RPMI7951 (cell line): Measurements from ENCODE around the gene ITPKB. TPM values are rescaled to one million over a fixed set of nuclear protein-coding genes. Genes with fewer than 3 reads are reported as not detected.
"Not testable (repeated sequence)": the region's sequence is repeated elsewhere in the genome, so short reads cannot be mapped to it uniquely, and the experiment has no call there.

Source experiments
- DNase-seq: peaks from one replicate; pipeline ENCODE4 v3.0.0-alpha.2; 2012; ENCODE audit warnings: low read depth
- total RNA-seq: library from RNA; depleted of rRNA; stranded (reverse); fragments of >200 nt; shearing (Covaris generic); gene quantifications from 2 replicates; pipeline ENCODE4 v1.2.3, GENCODE V29; 2014; rRNA removed

ITPKB gene
- total RNA-seq: 2.5 and 3.8 TPM in 2 replicates

- DNase-seq: peak; percentile 77
Observed at GRCh38 chr1:226738995-226739695, at the start of gene ITPKB. Gene ITPKB (minus strand): TSS chr1:226739282. CDS start chr1:226737458, 1,824 bp downstream.

DNA sequence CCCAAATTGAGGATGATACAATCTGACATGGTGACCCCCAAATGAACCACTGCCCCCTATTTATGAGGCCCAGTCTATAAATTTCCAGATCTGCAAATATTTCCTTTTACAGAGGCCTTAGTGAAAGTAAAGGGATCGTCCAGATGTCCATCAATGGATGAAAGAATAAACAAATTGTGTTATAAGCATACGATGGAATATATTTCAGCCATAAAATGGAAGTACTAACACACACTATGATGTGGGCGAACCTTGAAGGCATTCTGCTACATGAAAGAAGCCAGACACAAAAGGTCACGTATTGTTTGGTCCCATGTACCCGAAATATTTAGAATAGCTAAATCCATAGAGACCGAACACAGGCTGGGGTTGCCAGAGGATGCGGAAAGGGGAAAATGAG, 48.6 kb upstream of the ITPKB start:
- DNase-seq: no peak

GRCh38 chr1:226787071-226787470, 48.0 kb upstream of the ITPKB start:
- DNase-seq: peak; percentile 25

GRCh38 chr1:226786550-226786949, 47.5 kb upstream of the ITPKB start:
- DNase-seq: no peak

GRCh38 chr1:226785805-226786204, 46.7 kb upstream of the ITPKB start:
- no peak for DNase-seq

DNA sequence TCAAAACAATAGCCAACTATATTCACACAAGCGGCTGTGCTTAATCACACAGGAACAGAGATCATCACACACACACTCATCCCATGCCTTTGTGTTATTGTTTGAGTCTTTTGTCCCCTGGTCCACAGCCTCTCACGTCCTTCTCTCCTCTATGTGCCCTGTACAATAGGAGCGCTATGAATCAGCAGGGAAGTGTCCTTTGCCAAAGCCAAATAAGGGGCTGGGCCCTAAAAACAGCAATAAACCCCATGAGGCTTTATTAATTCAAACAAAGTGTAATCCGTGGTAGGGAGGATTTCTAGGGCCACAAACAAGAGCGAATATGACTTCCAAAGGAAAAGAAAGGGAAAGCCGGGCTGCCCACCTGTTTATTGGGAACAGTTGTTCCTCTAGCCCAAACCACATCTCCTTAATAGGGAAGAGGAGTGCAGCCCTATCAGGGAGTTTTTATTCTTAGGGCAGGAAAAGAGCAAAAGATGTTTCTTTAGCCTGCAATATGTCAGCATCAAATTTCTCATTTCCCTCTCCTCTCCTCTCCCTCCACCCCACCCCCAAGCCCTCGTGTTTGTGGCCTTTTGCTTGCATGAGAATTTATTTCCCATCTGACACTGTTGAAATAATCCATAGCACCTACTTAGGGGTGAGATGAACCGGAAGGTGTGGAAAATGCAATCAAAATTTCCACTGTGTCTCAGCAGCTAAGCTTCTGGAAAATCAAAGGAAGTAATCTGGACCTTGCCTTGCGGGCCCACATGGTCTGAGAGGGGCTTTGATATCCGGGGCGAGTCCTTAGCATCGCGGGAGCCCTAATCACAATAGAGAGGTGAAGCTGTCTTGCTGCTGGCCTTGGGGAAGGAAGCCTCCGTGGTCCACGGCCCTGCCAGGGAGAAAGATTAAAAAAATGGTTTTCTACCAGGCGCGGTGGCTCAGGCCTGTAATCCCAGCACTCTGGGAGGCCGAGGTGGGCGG, 45.3 kb upstream of the ITPKB start:
- peak; percentile 61 for DNase-seq

DNA sequence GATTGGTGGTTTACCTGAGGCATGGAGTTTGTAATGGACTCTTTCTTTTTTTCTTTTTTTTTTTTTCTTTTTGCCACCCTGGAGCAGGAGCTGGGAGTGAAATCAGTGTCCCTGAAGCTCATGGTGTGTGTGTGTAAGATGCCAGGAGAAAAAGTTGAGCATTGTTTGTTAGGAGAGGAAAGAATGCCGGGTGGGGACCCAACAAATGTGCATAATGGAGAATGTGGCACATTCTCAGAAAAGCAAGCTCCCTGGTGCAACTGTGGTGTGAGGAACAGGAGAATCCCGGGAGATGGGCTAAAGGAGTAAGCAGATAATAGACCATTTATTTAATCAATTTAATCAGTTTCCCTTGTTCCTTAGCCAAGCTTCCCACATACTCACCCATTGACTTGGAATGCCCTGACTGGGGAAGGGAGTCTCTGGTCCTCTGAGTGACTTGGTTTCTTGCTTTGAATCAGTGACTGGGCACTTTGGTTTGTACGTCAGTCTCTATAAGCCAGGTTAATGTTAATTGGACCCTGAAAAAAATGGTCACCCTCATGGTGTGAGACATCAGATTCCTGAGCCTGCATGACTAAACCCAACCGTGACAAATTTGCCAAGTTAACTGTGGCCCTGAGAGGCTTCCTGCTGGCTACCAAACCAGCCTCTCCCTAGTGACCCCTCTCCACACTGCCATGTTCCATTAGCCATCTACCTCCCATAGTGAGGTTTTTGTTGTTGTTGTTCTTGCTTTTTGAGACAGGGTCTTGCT, 43.9 kb upstream of the ITPKB start:
- peak; percentile 83 for DNase-seq

DNA sequence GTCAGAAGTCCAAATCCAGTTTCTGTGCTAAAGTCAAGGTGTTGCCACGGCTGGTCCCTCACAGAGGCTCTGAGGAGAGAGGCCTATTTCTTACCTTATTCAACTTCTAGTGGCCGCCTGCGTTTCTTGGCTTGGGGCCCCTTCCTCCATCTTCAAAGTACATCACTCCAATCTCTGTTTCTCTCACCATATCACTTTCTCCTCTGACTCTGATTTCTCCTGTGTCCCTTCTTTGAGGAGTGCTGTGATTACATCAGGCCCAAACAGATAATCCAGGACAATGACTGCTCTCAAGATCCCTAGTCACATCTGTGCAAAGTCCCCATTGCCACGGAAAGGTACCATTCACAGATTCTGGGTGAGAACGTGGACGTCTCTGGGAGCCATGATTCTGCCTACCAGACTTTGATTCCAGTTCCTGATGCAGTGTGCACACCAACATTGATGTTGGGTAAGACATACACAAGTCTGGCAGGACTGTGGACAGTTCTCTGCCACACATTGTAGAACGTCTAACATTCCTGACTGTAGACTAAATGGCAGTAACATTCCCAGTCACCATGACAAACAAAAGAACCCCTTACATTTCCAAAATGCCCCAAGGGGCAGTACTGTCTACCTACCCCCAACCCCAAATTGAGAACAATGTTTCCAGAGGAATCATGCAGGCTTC, 43.0 kb upstream of the ITPKB start:
- peak; percentile 14 for DNase-seq

DNA sequence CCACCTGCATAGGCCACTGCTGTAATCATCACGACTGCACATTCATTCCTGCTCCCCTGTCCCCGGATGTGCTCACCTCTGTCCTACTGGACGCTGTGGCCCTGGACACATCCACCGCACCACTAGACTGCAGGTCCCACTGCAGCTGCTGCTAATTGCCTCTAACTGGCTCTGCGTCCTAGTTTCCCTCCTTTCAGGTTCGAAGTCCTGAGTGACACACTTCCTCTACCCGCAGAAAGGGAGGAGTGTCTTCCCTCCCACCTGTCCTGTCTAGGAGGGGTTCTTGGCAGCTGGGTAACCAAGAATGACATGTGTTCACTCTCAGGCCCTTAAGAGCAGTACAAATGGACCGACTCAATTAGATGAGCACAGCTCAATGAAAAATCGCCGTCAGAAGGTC, 40.5 kb upstream of the ITPKB start:
- DNase-seq: no peak

GRCh38 chr1:226778657-226779058, 39.6 kb upstream of the ITPKB start:
- peak; percentile 97 for DNase-seq

- DNase-seq: no peak
Observed at GRCh38 chr1:226776975-226777374, 37.9 kb upstream of the ITPKB start.

GRCh38 chr1:226776066-226776465, 37.0 kb upstream of the ITPKB start:
- DNase-seq: no peak

- DNase-seq: no peak
Observed at GRCh38 chr1:226772446-226773139, 33.5 kb upstream of the ITPKB start.

DNA sequence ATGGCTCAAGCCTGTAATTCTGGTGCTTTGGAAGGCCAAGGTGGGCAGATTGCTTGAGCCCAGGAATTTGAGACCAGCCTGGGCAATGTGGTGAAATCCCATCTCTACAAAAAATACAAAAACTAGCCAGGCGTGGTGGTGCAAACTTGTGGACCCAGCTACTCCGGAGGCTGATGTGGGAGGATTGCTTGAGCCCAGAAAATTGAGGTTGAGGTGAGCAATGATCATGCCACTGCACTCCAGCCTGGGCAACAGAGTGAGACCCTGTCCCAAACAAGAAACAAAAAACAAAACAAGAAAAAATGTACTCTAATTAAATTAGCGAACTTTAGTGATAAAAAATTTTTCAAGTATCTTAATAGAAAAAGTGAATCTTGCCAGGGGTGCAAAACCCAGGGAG, 28.1 kb upstream of the ITPKB start:
- not testable (repeated sequence) for DNase-seq

GRCh38 chr1:226766565-226766964, 27.5 kb upstream of the ITPKB start:
- no peak for DNase-seq

- no peak for DNase-seq
Observed at GRCh38 chr1:226764533-226764932, 25.5 kb upstream of the ITPKB start.

GRCh38 chr1:226763905-226764264, 24.8 kb upstream of the ITPKB start:
- peak; percentile 95 for DNase-seq

DNA sequence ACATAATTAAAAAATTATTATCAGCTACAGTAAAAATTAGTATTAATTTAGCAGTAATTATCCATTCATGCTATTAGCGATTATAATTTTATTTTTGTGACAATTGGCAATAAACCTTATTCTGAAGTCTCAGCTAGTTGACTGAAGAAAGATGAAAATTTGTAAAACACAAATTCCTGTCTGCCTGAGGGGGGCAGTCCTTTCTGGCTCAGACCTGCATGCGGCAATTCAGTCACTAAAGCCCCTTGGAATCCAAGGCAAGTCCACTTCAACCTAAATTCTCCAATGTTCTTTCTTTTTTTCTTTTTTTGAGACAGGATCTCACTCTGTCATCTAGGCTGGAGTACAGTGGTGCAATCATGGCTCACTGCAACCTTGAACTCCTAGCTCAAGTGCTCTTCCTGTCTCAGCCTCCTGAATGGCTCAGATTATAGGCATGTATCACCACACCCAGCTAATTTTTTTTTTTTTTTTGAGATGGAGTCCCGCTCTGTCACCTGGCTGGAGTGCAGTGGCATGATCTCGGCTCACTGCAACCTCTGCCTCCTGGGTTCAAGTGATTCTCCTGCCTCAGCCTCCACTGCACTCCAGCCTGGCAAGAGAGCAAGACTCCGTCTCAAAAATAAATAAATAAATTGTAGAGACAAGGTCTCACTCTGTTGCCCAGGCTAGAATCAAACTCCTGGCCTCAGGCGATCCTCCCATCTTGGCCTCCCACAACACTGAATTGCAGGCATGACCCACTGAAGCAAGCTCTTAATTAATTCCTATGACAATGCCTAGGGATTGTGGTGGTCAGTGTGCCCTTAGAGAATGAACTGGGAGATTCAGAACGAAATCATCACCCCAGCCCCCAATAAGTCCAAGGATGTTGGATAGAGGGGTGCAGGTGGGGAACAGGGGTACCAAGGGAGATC, 24.2 kb upstream of the ITPKB start:
- DNase-seq: peak; percentile 49

GRCh38 chr1:226762055-226762454, 23.0 kb upstream of the ITPKB start:
- no peak for DNase-seq

DNA sequence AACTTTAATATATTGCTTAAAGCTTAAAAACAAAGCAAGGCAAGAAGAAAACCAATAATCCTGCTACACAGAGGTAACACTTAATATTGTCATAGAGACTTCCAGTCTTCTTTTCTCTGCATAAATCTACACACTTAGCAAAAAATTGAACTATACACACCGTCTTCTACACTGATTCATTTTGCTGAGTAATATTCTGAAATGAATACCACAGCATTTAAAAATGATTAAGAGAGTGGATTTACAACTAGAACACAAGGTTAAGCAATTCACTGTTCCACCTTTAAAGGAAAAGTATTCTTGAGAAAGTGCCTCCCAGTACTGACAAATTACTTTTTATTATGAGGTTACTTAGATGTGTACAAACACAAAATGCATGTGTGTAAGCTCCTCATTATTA, 22.2 kb upstream of the ITPKB start:
- no peak for DNase-seq
